BJ (cell line): ENCODE measurements around the gene RBP3. TPM values are rescaled to one million over a fixed set of nuclear protein-coding genes. Genes with fewer than 3 reads are reported as not detected.

Experiments used
- CTCF ChIA-PET: fragments of 350-600 bp; formaldehyde crosslinking; extraction: SDS; loops from one replicate; lab custom pipeline; 2021; ENCODE audit warnings: antibody characterized with exemption, inconsistent platforms; lab: Yijun Ruan, JAX
- POLR2A ChIA-PET: fragments of 300-600 bp; sonication (Branson Sonifier 250); formaldehyde crosslinking; extraction: SDS; loops from one replicate; lab custom pipeline; 2021; ENCODE audit warnings: antibody characterized with exemption; lab: Charles Lee
- DNase-seq: peaks from one replicate; pipeline ENCODE4 v3.0.0-alpha.2; 2011; ENCODE audit warnings: low read depth
- H3K27me3 ChIP-seq: 2 replicates; pipeline ENCODE4 v1.6.0; 2011; ENCODE audit warnings: low read length; ENCODE audit not compliant: control insufficient read depth, insufficient read depth
- H3K36me3 ChIP-seq: 2 replicates; pipeline ENCODE4 v1.5.1; 2011; ENCODE audit warnings: low read length; ENCODE audit not compliant: control insufficient read depth, insufficient read depth
- H3K4me3 ChIP-seq: 2 replicates; pipeline ENCODE4 v1.5.1; 2011; ENCODE audit warnings: low read depth, mild to moderate bottlenecking, control low read depth, low read length
- CTCF ChIP-seq: IDR thresholded peaks from 2 replicates; pipeline ENCODE4 v1.5.1; 2011; ENCODE audit warnings: low read depth, mild to moderate bottlenecking, control low read depth, inconsistent platforms, low read length, moderate library complexity; ENCODE audit not compliant: insufficient read depth
- polyA plus RNA-seq: library from polyadenylated mRNA; depleted of rRNA; stranded (reverse); fragments of >200 nt; gene quantifications from 2 replicates; pipeline ENCODE4 v1.2.3, GENCODE V29; 2011

The RBP3 gene
- polyA plus RNA-seq, 1 experiment, result not detected

GRCh38 chr10:47359101-47359500 lies 10.9 kb downstream of the RBP3 start:
- Histone ChIP-seq H3K36me3 (no peaks in the 10 kb centered on the region), H3K4me3 (no peak overlapping the region), H3K27me3 (peaks cover 3% of the 10 kb centered on the region; the same call in 1 of the 2 replicates)
- POLR2A ChIA-PET, result no interaction called here
- no peak for TF ChIP-seq CTCF
- CTCF ChIA-PET, result interaction anchor here (0.8 to 5.7 kb wide), 4 partner anchors 12 to 34 kb away, joined by 3 to 37 read pairs (median 12); no protein-coding TSS in a partner anchor
- no peak for DNase-seq

DNA sequence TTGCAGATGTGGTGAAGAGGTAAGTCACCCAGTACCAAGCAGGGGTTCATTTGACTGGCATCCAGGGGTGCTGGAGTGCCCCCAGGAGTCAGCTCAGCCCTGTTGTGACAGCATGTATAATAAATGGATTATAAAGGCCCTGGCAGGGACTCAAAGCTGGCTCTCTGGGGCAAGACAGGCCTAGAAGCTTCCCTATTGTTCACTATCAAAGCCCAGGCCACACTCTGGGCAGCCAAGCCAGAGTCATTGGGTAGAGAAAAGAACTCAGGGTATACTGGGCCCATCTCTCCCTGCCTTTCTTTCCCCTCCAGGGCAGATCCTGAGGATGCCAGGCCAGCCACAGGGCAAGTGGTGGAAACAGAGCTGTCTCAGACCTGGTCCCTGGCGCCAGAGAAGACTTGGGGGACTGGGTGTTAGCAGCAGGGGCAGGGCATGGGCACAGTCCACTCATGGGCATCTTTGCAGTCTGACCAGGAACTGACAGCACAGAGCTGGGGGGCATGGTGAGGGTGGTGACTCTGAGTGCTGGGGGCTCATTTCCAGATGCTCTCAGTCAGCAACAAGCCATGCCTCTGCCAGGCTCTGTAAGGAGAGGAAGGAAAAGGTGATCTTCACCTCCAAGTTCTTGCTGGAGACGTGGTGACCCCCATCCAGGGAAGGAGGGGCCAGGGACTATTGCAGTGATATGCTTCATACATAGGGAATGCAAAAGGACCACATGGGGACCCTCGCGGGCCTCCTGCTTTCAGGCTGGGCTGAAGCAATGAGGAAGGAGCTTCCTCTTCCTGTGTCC lies 11.7 kb downstream of the RBP3 start:
- TF ChIP-seq CTCF, result no peak
- no peak for DNase-seq
- ChIA-PET POLR2A (no interaction called here), CTCF (interaction anchor here (1.0 to 5.7 kb wide), 4 partner anchors 13 to 335 kb away, joined by 4 to 37 read pairs (median 12); no protein-coding TSS in a partner anchor)
- Histone ChIP-seq H3K27me3 (no peaks in the 10 kb centered on the region), H3K4me3 (no peak overlapping the region), H3K36me3 (no peaks in the 10 kb centered on the region)

DNA sequence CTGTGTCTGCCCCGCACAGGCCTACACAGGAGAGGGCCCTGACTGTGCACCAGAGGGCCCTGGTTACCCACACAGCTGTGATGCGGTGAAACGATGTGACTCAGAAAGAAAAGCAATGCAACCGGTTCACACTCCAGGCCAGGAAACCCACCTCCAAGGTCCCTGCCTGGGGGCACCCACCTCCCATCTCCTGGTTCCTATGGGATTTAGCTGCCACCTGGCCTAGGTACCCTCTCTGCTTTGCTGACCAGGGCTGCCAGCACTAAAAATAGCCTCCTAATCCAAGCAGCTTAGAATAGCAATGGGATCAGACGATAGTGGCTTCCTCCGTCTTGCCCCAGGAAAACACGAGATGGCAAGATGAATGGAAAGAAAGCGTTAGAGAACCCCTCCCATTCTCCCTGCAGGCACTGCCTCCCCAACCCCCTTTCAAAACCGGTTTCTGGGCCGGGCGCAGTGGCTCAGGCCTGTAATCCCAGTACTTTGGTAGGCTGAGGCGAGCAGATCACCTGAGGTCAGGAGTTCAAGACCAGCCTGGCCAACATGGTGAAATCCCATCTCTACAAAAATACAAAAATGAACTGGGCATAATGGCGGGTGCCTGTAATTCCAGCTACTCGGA lies 12.4 kb downstream of the RBP3 start:
- TF ChIP-seq CTCF, result no peak
- H3K36me3 ChIP-seq, result no peaks in the 10 kb centered on the region
- CTCF ChIA-PET, result interaction anchor here (1.0 to 5.7 kb wide), 4 partner anchors 13 to 335 kb away, joined by 4 to 37 read pairs (median 12); no protein-coding TSS in a partner anchor
- H3K27me3 ChIP-seq, result no peaks in the 10 kb centered on the region
- POLR2A ChIA-PET, result no interaction called here
- DNase-seq, result no peak
- H3K4me3 ChIP-seq, result no peak overlapping the region

GRCh38 chr10:47361293-47361692 lies 13.1 kb downstream of the RBP3 start:
- CTCF ChIA-PET, result interaction anchor here (0.8 to 5.7 kb wide), 12 partner anchors 8 to 95 kb away, joined by 3 to 37 read pairs (median 6); partner anchors contain the start of genes RBP3 and ZNF488
- H3K4me3 ChIP-seq, result no peak overlapping the region
- H3K36me3 ChIP-seq, result no peaks in the 10 kb centered on the region
- no peak for DNase-seq
- peaks cover 3% of the 10 kb centered on the region for H3K27me3 ChIP-seq
- POLR2A ChIA-PET, result no interaction called here
- TF ChIP-seq CTCF, result peak; percentile 84

DNA sequence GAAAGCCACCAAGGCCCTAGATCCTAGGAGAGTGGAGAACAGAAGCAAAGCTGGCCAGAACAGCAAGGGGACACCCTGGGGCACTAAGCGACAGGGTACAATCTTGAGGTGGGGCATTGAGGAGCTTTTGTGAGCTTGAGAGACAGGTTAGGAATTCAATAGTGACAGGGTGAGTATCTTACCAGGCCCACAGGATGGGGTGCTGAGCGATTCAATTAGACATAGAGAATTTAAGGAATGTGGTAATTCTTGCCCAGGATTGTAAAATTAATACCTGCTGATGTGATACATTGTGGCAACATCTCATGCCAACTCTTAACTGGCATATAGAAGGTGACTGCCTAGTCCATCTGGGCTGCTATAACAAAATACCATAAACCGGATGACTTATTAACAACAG lies 14.0 kb downstream of the RBP3 start:
- CTCF ChIA-PET, result interaction anchor here (0.8 to 5.7 kb wide), 11 partner anchors 9 to 94 kb away, joined by 3 to 37 read pairs (median 8); partner anchors contain the start of genes RBP3 and ZNF488
- Histone ChIP-seq H3K4me3 (no peak overlapping the region), H3K27me3 (peaks cover 3% of the 10 kb centered on the region), H3K36me3 (no peaks in the 10 kb centered on the region)
- POLR2A ChIA-PET, result no interaction called here
- DNase-seq, result no peak
- no peak for TF ChIP-seq CTCF
